ENCODE results near the gene ZBTB16.

ZBTB16 gene

GRCh38 chr11:114252767-114253166, 193.3 kb downstream of the ZBTB16 start:
- H3K27ac ChIP-seq: peak overlapping the region; percentile 54
- ChIA-PET POLR2A (ENCODE audit: low non-redundant PET) (no interaction called here), CTCF (no interaction called here)
- DNase-seq (ENCODE audit: low spot score): no peak
- TF ChIP-seq, protein P1, sequence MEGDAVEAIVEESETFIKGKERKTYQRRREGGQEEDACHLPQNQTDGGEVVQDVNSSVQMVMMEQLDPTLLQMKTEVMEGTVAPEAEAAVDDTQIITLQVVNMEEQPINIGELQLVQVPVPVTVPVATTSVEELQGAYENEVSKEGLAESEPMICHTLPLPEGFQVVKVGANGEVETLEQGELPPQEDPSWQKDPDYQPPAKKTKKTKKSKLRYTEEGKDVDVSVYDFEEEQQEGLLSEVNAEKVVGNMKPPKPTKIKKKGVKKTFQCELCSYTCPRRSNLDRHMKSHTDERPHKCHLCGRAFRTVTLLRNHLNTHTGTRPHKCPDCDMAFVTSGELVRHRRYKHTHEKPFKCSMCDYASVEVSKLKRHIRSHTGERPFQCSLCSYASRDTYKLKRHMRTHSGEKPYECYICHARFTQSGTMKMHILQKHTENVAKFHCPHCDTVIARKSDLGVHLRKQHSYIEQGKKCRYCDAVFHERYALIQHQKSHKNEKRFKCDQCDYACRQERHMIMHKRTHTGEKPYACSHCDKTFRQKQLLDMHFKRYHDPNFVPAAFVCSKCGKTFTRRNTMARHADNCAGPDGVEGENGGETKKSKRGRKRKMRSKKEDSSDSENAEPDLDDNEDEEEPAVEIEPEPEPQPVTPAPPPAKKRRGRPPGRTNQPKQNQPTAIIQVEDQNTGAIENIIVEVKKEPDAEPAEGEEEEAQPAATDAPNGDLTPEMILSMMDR (conservative IDR thresholded peaks at IDR 0.05; ENCODE audit: low read depth): no peak

DNA sequence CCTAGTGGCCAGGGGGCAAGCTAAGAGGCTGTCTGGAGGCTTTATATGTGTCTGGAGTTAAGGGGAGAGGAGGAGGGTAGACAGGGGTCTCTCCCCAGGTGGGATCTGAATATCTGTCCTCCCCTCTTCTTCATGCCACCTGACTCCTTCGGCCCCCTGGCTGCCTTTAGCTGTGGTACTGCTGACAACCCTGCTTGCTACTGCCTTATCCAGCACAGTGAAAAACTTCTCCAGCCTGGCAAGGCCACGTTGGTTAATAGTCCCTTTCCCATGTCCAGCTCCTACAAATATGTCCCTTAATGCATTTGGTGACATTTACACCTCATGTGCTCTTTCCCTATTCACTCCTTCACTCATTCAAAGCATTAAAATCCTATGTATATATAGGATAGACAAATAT, 194.3 kb downstream of the ZBTB16 start:
- ChIA-PET CTCF (interaction anchor here (0.6 to 0.9 kb wide), 2 partner anchors 56 to 379 kb away, joined by 3 read pairs; no protein-coding TSS in a partner anchor), POLR2A (ENCODE audit: low non-redundant PET) (no interaction called here)
- TF ChIP-seq, protein P1 (conservative IDR thresholded peaks at IDR 0.05; ENCODE audit: low read depth): no peak
- H3K27ac ChIP-seq: peak overlapping the region; percentile 65
- DNase-seq (ENCODE audit: low spot score): no peak

DNA sequence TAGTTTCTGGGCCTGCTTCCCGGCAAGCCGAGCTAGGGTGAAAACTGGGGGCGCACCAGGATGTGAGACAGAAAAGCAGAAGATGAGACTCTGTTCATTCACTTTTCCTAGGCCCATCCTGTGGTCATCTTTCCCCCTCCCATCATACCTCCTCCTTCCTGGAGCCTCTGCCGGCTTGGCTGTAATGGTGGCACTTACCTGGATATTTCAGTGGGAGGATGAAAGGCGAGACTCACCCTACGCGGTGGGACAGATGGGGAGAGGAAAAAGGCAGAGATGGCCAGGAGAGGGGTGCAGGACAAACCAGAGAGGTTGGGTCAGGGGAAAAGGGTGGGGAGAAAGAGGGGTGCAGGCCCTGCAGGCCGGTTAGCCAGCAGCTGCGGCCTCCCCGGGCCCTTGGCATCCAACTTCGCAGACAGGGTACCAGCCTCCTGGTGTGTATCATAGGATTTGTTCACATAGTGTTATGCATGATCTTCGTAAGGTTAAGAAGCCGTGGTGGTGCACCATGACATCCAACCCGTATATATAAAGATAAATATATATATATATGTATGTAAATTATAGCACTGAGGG, 195.1 kb downstream of the ZBTB16 start:
- CTCF ChIA-PET: interaction anchor here (0.7 kb wide), 1 partner anchor 475 kb away, joined by 3 read pairs; the partner anchor contains the start of gene CLDN25
- H3K27ac ChIP-seq: peak overlapping the region; percentile 65
- DNase-seq (ENCODE audit: low spot score): no peak
- TF ChIP-seq, protein P1 (conservative IDR thresholded peaks at IDR 0.05; ENCODE audit: low read depth): no peak
- POLR2A ChIA-PET (ENCODE audit: low non-redundant PET): no interaction called here

DNA sequence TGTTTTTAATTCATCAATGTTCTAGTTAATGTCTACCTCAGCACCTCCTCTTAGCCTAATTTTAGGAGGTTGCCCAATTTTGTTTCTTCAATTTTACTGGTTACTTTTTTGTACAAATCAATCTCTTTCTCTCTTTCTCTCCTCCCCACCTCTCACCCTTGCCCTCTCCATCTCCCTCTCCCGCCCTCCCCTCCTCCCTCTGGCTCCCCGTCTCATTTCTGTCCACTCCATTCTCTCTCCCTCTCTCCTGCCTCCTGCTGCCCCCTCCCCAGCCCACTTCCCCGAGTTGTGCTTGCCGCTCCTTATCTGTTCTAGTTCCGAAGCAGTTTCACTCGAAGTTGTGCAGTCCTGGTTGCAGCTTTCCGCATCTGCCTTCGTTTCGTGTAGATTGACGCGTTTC, 195.8 kb downstream of the ZBTB16 start:
- POLR2A ChIA-PET (ENCODE audit: low non-redundant PET): no interaction called here
- peak overlapping the region; percentile 65 for H3K27ac ChIP-seq
- no peak for DNase-seq (ENCODE audit: low spot score)
- TF ChIP-seq, protein P1 (conservative IDR thresholded peaks at IDR 0.05; ENCODE audit: low read depth): no peak
- CTCF ChIA-PET: no interaction called here

DNA sequence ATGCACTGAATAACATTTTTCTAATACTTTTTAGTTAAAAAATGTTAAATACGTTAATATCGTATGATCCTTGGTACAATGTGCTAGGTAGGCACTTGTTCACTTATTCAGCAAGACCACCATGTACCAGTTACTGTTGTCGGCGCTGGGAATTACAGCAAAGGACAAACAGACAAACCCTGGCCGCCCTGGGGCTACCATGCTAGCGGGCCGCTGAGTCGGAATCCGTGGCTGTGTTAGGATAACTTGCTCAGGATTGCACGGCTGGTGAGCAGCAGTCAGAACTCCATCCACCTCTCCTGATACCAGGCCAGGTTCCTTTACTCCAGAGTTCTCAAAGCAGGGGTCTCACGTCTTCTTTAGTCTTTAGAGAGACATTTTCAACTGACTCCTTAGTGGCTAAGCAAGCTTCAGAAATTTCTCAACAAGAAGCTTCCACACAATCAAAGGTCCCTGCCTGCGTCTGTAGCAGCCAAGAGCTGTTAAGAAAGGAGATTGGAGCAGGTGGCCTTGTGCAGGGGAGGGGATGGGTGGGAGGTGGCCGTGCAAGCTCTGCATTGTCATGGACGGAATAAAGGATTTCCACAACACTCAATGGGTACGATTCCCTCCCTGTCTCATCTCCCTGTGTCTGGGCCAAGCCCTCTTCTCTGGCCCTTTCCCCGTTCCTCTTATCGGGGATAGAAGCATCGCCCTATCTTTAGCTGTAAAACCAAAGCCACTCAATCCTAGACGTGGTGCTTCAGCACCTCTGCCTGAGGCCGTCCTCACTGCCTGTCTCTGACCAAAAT, 196.9 kb downstream of the ZBTB16 start:
- peak overlapping the region; percentile 91 for H3K27ac ChIP-seq
- POLR2A ChIA-PET (ENCODE audit: low non-redundant PET): no interaction called here
- DNase-seq (ENCODE audit: low spot score): no peak
- CTCF ChIA-PET: no interaction called here
- TF ChIP-seq, protein P1 (conservative IDR thresholded peaks at IDR 0.05; ENCODE audit: low read depth): no peak

DNA sequence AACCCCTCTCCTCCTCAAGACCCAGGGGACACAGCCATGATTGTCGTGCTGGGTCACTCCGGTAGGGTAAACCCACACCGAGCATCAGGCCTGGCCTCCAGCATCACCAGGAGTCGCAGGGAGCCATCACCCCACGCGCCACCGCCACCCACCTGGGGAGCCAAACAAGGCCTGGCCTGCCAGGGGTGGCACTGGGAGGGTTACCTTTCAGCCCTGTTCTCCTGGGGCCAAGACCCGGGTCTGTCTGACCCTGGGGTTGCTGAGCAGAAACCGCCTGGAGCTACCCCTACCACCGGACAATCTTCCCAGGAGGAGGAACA, 197.4 kb downstream of the ZBTB16 start:
- TF ChIP-seq, protein P1 (conservative IDR thresholded peaks at IDR 0.05; ENCODE audit: low read depth): no peak
- POLR2A ChIA-PET (ENCODE audit: low non-redundant PET): no interaction called here
- DNase-seq (ENCODE audit: low spot score): no peak
- CTCF ChIA-PET: no interaction called here
- peak overlapping the region; percentile 91 for H3K27ac ChIP-seq
